GM21528 (cell line): ENCODE results near the gene ANKS1B.
"Not testable (repeated sequence)": the region's sequence is repeated elsewhere in the genome, so short reads cannot be mapped to it uniquely, and the experiment has no call there.

ENCODE experiments used
- ATAC-seq: cut with Tn5 transposase; IDR thresholded peaks from one replicate; pipeline ENCODE4 v1.9.1; 2021; ENCODE audit warnings: mild to moderate bottlenecking, moderate library complexity; ENCODE audit not compliant: unreplicated experiment, low FRiP score

ANKS1B gene

DNA sequence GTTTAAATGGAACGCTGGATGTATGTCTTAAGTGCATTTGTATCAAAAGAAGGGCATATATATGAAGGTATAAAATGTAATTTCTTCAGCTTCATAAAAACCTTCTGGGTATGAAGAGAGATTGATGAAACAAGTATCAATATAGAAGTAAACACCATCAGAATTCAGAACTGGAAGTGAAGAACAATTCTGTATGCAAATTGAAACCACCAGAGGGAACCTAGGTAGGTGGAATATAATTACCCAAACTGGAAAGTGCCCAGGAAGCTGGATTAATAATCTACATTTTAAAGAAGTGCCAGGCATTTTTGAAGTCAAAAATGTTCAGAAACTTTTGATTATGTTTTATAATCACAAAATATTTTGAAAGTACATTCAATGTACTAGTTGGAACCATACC lies 673.4 kb downstream of the ANKS1B start:
- ATAC-seq: no peak

DNA sequence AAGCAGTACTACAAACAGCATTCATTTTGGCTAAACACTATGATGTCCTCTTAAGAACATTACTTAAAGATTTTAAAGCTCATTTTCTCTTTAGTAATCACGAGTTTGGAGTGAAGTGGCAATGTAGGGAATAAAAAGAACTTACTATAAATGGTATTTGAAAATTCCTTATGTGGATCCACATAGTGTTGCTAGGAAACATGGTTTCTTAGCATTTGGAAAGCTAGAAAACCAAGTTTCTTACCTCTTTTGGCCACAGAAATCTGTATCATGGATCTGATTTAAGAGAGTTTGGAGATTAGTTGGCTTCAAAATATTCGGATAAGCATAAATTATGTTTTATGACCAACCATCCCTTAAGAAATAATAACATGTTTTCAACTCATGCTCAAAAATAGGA lies 674.9 kb downstream of the ANKS1B start:
- ATAC-seq: no peak

DNA sequence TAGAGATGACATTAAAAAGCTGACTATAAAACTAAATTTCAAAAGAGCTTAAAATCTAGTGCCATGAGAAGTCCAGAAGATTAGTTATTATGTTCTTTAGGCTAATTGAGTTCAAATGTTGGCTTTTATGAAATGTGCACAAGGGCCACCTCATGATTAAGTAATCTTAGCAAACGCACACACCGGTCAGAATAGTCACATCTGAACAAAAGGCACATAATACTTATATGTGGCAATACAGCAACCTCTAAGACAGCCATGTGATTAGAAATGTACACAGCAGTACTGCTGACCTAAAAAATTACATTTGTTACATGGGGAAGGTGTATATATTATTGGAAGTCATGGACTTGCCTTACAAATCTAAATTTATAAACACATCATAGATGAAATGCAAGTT lies 681.9 kb downstream of the ANKS1B start:
- no peak for ATAC-seq

DNA sequence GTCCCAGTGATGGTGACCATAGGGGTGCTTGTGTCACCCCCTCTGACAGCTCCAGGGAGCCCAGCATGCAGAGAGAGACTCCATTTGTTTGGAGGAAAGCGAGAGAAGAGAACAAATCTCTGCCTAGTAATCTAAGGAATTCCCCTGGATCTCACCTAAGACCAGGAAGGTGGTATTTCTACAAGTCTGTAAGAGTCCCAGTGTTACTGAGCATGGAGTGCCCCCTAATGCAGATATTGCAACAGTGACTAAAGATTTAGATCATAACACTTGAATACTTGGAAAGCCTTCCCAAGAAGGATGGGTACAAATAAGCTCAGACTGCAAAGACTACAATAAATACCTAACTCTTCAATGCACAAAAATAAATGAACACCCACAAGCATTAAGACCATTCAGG lies 697.6 kb downstream of the ANKS1B start:
- ATAC-seq: no peak

DNA sequence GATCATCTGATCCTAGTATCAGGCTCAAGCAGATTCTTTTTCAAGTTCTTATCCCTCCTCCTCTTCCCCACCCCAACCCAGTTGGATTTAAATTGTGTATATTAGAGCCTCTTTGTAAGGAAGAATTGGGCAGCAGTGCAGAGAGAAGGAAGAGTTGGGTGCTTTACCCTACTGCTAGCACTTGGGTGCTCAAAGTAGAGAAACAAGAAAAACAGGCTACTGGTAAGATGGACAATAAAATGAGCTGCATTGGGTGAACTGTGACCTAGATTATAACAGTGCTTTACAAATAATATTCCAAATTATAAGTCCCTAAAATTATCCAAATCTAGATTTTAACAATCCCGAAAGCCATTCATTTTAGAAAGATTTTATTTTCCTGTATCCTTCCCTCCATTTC lies 700.6 kb downstream of the ANKS1B start:
- ATAC-seq: no peak

DNA sequence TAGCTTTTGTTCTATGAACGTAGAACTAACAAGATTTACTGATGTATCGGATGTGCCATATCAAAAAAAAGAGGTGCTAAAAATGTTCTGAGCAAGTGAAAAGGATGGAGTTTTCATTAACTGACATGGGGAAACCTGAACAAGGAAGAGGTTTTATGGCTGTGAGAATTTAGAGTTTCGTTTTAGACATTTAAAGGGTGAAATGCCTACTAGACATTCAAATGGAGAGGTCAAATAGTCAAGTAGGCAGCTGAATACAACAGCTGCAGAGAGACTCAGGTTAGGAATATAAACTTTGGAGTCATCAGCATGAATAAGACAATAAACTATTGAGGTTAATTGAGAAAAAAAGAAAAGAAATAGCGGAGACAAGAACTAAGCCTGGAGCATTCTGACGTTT lies 702.1 kb downstream of the ANKS1B start:
- no peak for ATAC-seq

DNA sequence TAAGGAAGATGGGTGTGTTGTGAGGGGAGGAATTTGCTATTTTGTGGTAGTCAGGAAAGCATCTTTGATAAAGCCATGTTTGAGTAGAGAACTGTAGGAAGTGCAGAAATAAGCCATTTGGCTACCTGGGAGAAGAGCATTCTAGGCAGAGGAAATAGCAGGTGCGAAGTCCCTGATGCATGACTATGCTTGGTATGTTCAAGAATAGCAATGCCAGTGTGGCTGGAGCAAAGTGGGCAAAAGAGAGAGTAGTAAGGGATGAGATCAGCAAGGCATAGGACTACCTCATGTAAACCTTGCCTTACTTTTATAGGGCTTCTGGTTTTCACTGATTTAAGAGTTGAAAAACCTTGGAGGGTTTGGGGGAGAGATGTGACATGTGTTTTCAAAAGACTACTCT lies 702.6 kb downstream of the ANKS1B start:
- no peak for ATAC-seq

DNA sequence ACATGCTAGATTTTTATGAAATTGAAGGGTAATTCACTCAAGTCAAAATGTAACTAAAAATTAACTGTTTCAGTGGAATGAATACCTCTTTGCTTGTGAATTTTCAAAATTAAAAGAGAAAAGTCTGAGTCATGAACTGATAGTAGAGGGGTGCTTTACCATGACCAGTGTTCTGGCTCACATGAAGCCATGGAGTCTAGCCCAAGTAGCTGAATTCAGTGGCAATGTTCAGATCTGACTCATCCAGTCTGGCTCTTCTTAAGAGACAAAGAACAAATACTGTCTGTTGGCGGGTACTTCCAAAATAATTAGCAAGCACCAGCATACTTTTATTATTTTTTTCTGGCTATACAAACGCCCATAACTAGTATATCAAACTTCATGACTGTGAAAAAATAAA lies 703.5 kb downstream of the ANKS1B start:
- ATAC-seq: no peak

DNA sequence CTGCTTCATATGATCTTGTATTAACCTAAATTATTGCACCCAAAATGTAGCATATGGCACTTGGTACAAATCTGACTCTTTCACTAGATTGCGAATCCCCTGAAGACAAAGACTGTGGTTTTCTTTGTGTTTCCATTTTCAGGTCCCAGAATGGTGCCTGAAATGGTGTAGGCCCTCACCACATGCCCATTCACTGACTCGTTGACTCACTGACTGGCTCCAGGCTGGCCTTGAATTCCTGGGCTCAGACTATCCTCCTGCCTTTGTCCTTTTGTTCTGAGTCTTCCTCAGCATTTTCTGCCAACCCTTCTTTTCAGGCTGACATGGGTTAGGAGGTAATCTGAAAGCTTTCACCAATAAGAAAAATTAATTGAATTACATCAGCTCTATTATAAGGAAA lies 705.8 kb downstream of the ANKS1B start:
- ATAC-seq: no peak

DNA sequence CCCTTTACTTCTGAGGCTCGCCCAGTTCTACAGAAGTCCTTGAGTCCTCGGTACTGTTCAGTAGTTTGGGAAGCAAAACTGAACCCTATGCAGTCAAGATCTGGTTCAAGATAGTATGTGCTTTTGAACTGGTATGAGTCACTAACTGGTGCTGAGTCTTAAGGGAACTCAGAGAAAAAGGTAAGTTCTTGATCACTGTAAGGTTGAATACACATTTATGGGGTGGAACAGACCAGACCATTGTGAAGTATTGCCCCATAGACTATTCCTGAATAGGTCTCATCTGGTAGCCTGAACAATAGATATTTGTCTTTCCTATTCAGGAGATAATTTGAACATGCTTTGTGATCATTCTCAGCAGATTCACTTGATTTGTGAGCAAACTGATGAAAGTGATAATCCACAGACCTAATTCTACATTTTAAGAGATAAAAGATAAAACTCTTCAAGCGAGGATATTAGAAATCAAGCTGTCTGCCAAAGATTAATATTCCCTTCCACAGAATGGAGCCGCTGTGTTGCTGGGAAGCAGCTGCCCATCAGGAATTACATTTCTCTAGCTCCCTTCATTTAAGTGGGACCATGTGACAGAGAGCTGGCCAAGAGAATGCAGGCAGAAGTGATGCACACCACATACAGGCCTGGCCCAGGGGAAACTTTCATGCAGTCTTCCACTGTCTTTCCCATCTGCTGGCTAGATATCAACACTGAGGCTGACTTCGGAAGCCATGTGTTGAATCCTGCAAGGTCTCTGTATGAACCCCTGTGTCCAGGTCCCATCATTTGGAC lies 707.0 kb downstream of the ANKS1B start:
- no peak for ATAC-seq

DNA sequence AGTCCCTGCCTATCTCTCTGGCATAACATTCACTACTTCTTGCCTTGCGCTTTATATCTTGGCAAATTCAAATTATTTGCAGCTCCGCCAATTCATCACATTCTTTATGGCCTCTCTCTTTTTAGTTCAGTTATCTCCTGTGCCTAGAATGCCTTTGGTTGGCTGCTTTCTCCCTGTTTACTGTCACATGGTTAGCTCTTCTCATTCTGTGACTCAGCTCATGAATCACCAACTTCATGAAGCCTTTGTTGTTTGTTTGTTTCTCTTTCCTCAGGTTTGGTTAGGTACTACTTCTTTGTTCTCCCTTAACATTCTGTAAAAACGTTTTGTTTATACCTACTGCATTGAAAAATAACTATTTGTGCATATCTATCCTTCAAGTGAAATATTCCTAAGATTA lies 713.7 kb downstream of the ANKS1B start:
- ATAC-seq: no peak

DNA sequence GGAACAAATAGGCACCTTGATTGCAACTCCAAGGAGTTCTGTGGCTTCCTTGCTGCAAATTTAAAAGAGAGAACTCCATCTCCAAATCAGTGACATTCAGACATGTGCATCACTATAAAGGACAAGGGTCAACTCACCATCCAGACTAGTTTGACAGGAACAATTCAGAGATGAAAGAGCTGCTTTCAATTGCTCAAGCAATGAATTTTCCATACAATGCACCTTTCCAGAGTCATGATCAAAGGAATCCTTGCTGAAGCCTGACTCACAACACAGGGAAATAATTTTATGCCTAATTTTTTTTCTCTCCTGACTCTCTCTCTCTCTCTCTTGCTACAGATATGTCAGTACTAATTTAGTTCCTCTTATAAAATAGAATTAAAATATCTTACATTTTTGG lies 717.7 kb downstream of the ANKS1B start:
- no peak for ATAC-seq

DNA sequence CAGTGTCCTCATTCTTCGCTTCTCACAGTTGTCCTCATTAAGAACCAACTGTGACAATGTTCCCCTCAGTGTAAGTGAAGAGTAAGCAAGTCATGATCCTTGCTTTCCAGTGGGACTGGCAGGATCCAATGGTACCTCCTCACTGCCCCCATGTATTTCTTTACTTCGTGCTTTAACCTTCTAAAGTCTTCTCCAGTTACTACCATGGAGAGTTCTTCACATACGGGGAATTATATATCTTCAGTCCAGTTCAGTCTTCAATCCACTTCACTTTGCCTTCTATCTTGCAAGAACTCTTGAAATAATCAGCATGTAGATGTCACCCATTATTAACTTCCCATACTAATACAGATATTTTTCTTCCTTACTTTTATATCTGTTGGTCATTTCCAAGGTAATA lies 719.1 kb downstream of the ANKS1B start:
- ATAC-seq: no peak

DNA sequence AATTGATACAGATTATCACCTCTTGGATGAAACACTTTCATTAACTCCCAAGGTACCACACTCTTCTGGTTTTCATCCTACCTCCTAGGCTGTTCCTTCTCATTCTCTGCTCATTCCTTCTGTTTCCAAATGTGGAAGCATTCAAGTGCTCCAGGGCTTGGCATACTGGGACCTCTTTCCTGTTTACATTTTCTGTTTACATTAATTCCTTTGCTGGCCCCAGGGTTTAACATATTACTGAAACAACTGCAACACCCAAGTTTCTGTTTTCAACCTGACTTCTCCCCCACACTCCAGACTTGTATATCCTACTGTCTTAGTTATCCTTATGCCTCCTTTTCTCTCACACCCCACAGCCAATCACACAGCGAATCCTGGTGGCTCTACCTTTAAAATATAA lies 723.5 kb downstream of the ANKS1B start:
- no peak for ATAC-seq

DNA sequence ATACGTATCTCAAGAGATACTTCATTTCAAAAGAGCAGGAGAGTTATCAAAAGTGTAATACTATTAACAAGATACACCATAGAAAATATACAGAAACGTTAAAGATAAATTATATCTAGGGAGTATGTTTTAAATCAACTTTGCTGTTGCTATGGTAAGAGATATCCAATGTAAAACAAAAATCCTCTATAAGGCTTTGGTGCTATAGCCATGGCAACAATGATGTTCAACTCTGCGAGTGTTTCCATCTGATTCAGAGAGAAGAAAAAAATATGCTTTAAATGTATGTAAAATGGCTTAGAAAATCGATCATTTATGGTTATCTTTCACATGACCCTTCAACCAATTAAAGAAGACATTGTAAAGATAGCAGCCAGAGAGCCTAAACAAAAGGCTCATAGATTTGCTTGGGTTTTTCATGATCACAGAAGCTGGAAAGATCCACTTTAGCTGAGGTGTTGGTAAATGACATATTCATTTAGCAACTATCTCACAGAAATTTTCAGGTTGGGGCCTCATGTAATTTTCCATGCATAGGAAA lies 724.2 kb downstream of the ANKS1B start:
- ATAC-seq: no peak

DNA sequence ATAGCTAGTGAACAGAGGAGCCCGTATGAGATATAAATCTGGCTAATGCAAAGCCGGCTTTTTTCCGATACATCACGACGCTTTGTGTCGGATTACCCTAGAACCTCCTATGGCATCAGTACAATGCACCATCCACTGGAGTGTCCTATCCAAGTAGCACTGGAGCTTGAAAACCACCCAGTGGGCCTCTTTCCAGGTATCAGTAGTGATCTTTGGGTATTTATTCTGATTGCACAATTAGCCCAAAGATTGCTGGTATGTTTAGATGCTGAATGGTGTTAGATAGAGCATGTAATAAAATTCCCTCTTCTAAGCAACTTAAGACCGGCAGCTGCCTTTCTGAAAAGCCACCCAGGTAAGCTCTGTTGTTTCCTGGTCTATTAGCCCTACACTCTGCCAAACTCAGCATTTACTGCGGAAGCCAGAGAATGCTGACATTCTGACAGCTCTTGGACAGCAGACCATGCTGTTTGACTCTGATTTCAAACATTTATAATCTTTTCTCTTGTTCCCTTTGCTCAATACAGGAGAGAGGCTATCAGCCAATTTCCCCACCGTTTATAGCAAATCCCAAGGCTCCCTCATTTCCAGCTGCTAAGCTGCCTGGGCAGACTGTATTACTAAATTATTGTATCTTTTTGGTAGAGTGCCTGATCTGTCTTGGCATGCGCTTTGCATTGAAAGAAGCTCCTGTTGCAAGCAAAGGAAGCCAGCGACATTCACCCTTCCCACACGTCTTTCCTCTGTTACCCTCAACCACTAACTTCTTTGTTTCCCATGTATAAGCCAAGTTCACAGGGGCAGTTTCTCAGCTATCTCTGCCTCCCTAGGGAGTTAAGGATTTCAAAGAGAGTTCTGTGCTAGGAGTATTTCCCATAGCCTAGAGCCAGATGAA lies 725.4 kb downstream of the ANKS1B start:
- ATAC-seq: no peak

DNA sequence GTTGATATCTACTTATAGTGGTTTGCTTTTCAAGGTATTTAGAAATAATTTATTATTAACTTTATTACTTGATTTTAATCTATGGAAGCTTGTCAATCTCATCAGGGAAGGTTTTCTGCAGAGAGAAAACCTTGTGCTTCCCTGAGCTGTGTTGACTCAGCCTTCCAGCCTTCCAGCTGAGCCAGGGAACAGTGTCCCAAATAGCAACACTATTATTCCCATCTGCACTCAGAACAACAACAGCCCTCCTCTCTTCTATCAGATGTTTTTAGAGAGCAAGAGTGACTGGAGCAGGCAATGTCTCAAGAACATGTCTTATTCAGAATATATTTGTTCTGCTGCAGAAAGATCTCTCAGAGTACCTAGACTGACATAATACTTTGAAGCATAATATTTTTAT lies 727.1 kb downstream of the ANKS1B start:
- no peak for ATAC-seq

DNA sequence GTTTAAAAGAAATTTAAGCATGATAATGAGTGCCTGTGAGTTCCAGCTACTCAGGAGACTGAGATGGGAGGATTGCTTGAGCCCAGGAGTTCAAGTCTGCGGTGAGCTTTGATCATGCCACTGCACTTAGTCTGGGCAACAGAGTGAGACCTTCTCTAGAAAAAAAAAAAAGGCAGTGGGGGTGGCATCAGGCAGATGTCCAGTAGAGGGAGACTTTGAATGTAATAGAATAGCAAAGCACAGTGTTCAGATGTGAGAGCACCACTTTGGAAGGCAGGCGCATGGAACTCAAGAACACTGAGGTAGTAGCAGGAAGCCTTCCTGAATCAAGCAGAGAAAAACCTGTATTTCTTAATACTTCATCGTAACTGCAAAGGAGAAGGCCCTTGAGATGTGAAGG lies 731.7 kb downstream of the ANKS1B start:
- ATAC-seq: no peak

DNA sequence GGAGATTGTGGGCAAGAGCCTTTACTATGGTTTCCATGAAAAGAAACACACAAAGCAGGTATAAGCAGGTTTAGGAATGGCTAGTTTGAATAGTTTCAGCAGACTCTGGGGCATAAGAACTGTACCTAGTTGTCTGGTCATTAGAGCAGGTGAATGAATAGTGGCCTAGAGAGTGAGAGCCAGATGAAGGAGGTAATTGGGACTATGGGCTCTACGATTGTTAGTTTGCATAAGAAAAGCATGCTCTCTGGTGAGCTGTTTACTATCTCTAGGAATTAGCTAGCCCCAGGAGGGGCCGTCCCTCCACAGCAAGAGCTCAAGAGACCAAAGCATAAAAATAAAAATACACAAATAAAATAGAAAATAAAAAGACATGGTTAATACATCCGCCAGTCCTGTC lies 734.6 kb downstream of the ANKS1B start:
- ATAC-seq: no peak

DNA sequence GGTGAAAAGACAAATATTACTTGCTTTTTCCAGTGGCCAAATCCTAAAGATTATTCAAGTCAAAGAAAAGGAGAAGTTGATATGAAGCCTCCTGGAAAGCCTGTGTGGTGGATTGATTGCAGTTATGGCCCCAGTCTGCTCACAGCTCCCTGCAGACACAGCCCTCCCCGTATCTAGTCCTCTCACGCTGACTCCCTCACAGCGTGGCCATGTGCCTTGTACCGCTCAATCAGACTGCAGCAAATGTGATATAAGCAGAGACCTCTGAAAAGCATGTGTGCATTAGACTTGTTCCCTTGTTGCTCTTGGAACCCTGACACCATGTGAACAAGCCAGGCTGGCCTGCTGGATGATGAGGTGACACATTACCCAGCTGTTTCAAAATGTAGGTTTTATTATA lies 735.2 kb downstream of the ANKS1B start:
- no peak for ATAC-seq

DNA sequence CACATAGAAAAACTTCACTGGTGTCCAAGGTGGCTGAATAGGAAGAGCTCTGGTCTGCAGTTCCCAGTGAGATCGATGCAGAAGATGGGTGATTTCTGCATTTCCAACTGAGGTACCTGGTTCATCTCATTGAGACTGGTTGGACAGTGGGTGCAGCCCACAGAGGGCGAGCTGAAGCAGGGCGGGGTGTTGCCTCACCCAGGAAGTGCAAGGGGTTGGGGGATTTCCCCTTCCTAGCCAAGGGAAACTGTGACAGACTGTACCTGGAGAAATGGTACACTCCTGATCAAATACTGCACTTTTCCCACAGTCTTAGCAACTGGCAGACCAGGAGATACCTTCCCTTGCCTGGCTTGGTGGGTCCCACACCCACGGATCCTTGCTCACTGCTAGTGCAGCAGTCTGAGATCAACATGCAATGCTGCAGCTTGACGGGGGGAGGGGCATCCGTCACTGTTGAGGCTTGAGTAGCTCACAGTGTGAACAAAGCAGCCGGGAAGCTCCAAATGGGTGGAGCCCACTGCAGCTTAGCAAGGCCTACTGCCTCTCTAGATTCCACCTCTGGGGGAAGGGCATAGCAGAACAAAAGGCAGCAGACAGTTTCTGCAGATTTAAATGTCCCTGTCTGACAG lies 746.7 kb downstream of the ANKS1B start:
- ATAC-seq: not testable (repeated sequence)
